HL-60 (cell line): ENCODE measurements around the gene OR6V1.

ENCODE experiments used
- CTCF ChIP-seq: IDR thresholded peaks from one replicate; pipeline ENCODE4 v1.5.1; 2011; ENCODE audit warnings: low read length, control low read depth, inconsistent platforms; ENCODE audit not compliant: insufficient read depth
- GABPA ChIP-seq: IDR thresholded peaks from 2 replicates; pipeline ENCODE4 v1.6.1; 2012; ENCODE audit warnings: low read depth
- POLR2AphosphoS5 ChIP-seq: IDR thresholded peaks from 2 replicates; pipeline ENCODE4 v1.6.1; 2012; ENCODE audit warnings: low read depth
- SPI1 ChIP-seq: IDR thresholded peaks from 2 replicates; pipeline ENCODE4 v1.6.1; 2012; ENCODE audit warnings: low read depth, mild to moderate bottlenecking, borderline replicate concordance
- TF ChIP-seq, protein P1 (sequence below): IDR thresholded peaks from 2 replicates; pipeline ENCODE4 v1.6.1; 2012; ENCODE audit warnings: low read depth; ENCODE audit not compliant: insufficient replicate concordance

DNA sequence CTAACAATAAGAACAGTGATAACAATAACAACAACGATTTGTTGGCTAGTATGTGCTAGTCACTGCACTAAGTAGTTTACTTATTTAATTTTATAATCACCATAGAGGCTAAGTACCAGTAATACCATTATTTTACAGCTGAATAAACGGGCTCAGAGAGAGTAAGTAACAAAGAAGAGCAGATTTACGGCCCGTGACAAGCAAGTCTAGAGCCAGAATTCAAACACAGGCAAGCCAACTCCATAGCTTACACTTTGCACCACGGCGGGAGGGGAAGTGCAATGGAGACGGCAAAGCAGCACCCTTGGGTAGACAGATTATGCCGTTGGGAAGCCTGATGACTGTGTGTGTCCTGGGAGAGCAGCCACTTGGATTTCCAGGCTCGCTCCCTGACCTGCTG lies 1.2 kb upstream of the OR6V1 start:
- no peak for TF ChIP-seq CTCF
- TF ChIP-seq POLR2AphosphoS5 = no peak
- TF ChIP-seq, protein P1, sequence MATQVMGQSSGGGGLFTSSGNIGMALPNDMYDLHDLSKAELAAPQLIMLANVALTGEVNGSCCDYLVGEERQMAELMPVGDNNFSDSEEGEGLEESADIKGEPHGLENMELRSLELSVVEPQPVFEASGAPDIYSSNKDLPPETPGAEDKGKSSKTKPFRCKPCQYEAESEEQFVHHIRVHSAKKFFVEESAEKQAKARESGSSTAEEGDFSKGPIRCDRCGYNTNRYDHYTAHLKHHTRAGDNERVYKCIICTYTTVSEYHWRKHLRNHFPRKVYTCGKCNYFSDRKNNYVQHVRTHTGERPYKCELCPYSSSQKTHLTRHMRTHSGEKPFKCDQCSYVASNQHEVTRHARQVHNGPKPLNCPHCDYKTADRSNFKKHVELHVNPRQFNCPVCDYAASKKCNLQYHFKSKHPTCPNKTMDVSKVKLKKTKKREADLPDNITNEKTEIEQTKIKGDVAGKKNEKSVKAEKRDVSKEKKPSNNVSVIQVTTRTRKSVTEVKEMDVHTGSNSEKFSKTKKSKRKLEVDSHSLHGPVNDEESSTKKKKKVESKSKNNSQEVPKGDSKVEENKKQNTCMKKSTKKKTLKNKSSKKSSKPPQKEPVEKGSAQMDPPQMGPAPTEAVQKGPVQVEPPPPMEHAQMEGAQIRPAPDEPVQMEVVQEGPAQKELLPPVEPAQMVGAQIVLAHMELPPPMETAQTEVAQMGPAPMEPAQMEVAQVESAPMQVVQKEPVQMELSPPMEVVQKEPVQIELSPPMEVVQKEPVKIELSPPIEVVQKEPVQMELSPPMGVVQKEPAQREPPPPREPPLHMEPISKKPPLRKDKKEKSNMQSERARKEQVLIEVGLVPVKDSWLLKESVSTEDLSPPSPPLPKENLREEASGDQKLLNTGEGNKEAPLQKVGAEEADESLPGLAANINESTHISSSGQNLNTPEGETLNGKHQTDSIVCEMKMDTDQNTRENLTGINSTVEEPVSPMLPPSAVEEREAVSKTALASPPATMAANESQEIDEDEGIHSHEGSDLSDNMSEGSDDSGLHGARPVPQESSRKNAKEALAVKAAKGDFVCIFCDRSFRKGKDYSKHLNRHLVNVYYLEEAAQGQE = no peak
- no peak for TF ChIP-seq GABPA
- peak; percentile 24; the same call in 1 of the 2 replicates for TF ChIP-seq SPI1
